Activated CD4-positive, alpha-beta T cell treated with anti-CD3 and anti-CD28 coated beads, Interleukin-2, amount 50 U/mL, for 1 hour (primary cell): ENCODE data around the gene RBM47.
"Not testable (repeated sequence)": the region's sequence is repeated elsewhere in the genome, so short reads cannot be mapped to it uniquely, and the experiment has no call there.

Experiments
- DNase-seq: peaks from one replicate; pipeline ENCODE4 v3.0.0-alpha.2; 2020

Gene RBM47

GRCh38 chr4:40481977-40482376, 147.7 kb downstream of the RBM47 start:
- DNase-seq = no peak

GRCh38 chr4:40480291-40480690, 149.4 kb downstream of the RBM47 start:
- DNase-seq = no peak

DNA sequence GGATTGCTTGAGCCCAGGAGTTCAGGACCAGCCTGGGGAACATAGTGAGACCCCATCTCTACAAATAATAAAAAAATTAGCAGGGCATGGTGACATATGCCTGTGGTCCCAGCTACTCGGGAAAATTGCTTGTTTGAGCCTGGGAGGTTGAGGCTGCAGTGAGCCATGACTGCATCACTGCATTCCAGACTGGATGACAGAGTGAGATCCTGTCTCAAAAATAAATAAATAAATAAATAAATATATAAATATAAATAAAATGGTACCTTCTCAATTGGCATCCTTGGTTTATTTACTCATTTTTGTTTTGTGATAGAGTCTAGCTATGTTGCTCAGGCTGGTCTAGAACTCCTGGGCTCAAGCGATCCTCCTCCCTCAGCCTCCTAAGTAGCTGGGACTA, 150.3 kb downstream of the RBM47 start:
- no peak for DNase-seq

DNA sequence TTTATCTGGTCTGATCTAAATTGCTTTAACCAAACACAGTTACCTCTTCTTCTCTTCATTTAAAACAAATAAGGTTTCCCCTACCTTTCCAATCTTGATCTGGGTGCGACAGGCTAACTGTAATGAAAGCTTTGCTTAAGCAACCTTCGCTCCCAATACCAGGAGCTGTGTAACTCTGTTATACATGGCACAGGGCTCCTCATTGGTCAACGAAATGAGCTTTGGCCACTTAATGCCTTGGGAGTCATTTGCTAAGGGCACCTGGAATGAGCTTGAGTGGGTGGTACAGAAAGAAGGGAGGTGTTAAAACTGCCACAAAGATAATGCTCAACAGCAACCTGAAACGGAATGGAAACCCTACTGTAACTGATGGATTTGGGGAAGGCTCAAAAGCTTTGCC, 154.1 kb downstream of the RBM47 start:
- DNase-seq = no peak

DNA sequence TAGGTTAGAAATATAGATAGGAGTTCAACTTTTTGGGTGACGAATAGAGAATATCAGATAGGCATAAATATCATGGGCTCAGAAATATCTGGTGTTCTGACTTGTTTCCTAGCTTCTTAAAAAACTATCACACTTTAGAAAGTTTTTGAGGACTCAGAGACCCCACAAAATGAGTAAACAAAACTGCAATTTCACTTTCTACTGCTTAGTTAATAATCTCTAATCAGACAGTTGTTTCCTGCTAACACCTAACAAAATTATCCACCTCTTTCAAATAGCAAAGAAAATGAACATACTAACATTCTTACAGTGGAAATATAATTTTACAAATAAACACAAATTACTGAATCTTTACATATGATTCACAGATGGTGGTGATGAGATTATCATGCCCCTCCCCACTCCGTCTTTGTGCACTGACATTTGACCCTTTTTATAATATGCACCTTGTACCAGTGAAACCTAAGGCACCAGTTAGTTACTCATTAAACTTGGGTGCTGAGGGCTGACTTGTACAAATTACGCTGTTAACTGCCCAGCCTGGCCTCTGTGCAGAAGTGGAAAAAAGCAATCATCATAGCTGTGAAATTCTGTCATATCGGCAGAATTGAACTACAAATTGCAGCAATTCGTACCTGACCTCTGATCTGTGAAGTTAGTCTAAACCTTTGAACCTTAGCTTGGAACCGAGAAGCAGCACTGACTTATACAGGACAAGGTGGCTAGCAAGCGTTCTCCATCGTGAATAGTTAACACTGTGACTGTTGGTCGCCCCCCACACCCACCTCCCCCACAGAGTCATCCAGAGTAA, 155.9 kb downstream of the RBM47 start:
- no peak for DNase-seq

GRCh38 chr4:40471923-40472322, 157.7 kb downstream of the RBM47 start:
- no peak for DNase-seq

DNA sequence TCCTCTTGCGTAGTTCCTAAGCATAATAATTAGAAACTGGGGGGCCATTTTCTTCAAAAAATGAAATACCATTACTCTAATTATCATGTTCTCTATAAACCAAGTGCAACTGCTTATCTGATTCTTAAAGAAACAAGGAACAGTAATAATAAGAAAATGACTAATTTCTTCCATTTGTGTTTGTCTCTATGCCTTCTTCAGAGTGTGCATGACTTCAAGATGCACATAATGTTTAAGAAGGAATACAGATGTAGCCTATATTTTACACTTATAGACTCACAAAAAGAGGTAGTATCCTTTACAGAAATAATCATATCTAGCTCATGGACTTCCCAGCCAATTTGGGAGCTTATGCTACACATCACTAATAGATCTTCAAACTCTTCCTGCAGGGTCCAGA, 162.9 kb downstream of the RBM47 start:
- DNase-seq = no peak

- no peak for DNase-seq
Observed at GRCh38 chr4:40462326-40462725, 167.3 kb downstream of the RBM47 start.

DNA sequence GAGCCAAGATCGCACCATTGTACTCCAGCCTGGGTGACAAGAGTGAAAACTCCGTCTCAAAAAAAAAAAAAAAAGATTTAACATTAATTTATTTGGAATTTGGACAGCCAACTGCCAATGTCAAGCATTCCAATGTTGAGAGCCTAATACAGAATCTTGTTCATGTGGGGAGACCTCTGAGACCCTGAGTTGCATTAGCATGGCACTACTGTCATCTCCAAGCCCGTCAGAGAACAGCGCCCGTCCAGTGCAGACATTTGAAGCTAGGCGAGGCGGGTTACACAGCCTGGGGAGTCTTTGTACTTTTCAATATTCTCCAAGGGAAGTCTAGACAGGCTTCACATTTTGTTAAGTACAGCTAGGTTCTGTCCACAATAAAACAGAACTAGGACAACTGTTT, 167.8 kb downstream of the RBM47 start:
- DNase-seq = no peak

DNA sequence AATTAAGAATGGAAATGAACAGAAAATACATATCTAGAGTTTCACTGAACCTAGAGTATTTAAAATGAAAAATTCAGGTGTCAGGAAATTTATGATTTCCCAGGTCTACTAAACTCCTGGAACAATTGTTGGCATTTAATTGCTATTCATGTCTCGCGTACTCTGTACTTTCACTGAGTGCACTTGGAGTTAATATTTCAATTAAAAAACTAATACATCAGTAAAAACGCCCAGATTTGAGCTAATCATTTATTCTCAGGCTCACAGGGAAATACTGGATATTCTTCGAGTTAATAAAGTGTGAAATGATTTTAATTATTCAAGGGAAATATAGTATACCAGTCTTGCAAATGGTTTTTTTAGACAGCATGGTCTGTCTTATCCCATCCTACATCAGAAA, 168.6 kb downstream of the RBM47 start:
- DNase-seq = no peak

- no peak for DNase-seq
Observed at GRCh38 chr4:40458683-40459082, 171.0 kb downstream of the RBM47 start.

- no peak for DNase-seq
Observed at GRCh38 chr4:40458109-40458508, 171.6 kb downstream of the RBM47 start.

GRCh38 chr4:40455340-40455902, 174.2 kb downstream of the RBM47 start:
- DNase-seq = no peak

DNA sequence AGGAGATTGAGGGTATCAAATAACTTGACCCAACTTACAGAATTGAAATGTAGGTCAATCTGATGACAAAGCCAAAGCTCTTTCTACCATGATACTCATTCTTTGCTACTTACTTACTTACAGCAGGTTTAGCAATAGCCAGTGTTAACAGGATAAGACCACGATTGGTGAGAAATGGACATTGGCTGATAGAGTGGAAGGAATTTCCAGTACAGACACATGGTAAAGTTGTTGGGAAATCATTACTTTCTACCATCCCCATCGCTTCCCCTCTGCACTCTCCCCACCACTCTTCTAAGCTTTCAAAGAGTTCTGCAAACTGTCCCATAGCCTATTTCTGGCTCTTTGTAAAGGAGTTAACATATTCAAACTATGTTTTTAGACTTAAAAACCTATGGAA, 174.8 kb downstream of the RBM47 start:
- DNase-seq = no peak

- no peak for DNase-seq
Observed at GRCh38 chr4:40453912-40454311, 175.8 kb downstream of the RBM47 start.

GRCh38 chr4:40448875-40449274, 180.8 kb downstream of the RBM47 start:
- DNase-seq = no peak

DNA sequence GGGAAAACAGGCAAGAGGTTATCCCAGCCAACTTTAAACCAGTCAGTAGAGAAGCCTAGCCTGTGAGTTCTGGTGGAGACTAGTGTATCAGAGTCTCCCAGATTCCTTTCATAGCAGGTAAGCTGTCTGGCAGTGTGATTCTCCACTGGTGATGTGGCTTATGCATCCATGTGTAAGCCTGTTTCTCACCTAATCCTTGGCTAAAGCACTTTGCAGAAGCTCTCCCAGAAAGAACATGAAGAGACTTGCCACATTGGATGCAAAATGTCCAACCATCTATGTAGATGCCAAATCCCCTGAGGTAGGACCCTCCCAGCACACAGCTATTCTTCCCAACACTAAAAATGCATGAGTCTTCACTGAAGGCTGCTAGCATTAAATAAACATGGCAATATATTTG, 182.8 kb downstream of the RBM47 start:
- no peak for DNase-seq

- not testable (repeated sequence) for DNase-seq
Observed at GRCh38 chr4:40446261-40446750, 183.4 kb downstream of the RBM47 start.

- DNase-seq = no peak
Observed at GRCh38 chr4:40445671-40446070, 184.0 kb downstream of the RBM47 start.

GRCh38 chr4:40441430-40441829, 188.2 kb downstream of the RBM47 start:
- no peak for DNase-seq

- no peak for DNase-seq
Observed at GRCh38 chr4:40439519-40439918, 190.1 kb downstream of the RBM47 start.

DNA sequence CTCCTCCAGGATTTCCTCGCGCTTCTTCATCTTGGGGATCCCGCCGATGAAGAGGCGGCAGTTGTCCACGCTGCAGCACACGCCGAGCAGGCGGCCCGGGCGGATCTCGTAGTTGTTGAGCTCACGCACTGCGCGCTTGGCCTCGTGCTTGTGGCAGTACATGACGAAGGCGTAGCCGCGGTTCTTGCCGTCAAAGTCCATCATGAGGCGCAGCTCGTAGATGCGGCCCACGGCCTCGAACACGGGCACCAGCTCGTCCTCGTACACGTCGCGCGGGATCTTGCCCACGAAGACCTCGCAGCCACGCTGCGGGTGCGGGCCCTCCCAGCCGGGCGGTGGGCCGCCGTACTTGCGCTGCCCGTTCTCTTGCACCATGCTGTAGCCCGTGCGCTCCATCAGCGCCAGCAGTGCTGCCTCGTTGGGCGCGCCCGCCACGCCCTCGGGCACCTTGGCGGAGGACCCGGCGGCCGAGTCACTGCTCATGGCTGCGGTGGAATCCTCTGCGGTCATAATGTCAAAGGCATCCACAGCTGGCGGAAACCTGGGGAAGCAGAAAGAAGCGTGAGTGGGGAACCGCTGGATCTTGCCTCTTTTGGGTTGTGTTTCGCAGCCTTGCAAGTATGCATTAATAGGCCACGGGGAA, 191.2 kb downstream of the RBM47 start:
- DNase-seq = no peak

GRCh38 chr4:40437741-40438383, 191.8 kb downstream of the RBM47 start:
- DNase-seq = no peak

DNA sequence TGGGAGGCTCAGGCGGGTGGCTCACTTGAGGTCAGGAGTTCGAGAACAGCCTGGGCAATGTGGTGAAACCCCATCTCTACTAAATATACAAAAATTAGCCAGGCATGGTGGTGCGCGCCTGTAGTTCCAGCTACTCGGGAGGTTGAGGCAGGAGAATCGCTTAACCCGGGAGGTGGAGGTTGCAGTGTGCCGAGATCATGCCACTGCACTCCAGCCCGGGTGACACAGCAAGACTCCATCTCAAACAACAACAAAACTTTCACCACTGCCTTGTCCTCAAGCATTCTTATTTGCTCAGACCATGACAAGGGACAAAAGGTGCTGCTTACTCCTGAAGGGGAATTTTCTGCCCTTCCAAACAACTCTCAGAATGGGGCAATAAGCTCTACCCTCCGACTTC, 194.4 kb downstream of the RBM47 start:
- not testable (repeated sequence) for DNase-seq
